GM12891 (cell line): ENCODE results near the gene TMEM145.

Experiments
- PAX5 ChIP-seq: IDR thresholded peaks from 2 replicates; pipeline ENCODE4 v1.6.1; 2011; ENCODE audit warnings: low read length, moderate library complexity, mild to moderate bottlenecking; ENCODE audit not compliant: insufficient read depth, severe bottlenecking
- POLR2A ChIP-seq: IDR thresholded peaks from 2 replicates; pipeline ENCODE4 v1.6.1; 2011; ENCODE audit warnings: low read depth, low read length, control low read depth
- POLR2AphosphoS5 ChIP-seq: IDR thresholded peaks from 2 replicates; pipeline ENCODE4 v1.6.1; 2011; ENCODE audit warnings: low read depth, low read length, control low read depth
- TAF1 ChIP-seq: IDR thresholded peaks from 2 replicates; pipeline ENCODE4 v1.6.1; 2011; ENCODE audit warnings: low read depth, low read length, control low read depth

GRCh38 chr19:42368360-42368759, 55.3 kb downstream of the TMEM145 start:
- TF ChIP-seq POLR2A = no peak
- TF ChIP-seq TAF1 = no peak
- no peak for TF ChIP-seq POLR2AphosphoS5
- TF ChIP-seq PAX5 = no peak
